Anterior cingulate cortex (tissue), 58 donors: ENCODE results near the gene MPC1.
"Not testable (repeated sequence)": the region's sequence is repeated elsewhere in the genome, so short reads cannot be mapped to it uniquely, and the experiment has no call there.

ENCODE experiments used
- DNase-seq, 58 donors: peaks; one replicate each; lab custom pipeline; 2025; lab: John Stamatoyannopoulos, UW

The MPC1 gene

DNA sequence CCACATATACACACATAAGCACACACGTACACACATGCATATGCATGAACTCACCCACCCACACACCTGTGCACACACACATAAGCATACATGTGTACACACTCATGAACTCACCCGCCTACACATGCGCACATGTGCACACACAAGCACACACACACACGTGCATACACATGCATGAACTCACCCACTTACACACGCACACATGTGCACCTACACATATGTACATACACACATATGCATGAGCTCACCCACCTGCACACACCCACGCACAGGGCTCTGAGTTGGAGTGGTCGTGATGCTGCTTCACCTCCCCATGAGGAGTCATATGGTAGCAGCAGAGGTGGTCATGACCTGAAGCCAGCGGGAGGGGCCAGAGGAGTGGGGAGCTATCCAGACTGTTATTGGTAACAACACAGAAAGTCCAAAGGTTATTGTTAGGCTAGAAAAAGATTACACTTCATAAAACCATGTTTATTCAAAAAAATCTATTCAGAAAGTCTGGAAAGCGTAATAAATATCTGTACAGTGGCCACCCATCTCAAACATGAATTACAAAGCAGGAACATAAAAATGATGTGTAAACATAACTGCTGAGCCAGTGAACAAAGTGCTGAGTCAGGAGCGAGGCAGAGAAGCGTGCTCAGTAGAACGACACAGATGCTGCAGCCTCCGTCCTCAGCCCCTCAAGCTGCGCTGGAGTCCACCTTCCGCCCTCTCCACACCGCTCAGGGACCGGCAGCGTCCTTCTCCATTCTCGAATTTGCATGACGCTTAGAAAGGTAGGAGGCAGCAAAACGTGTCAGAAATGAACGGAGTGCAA, 26.4 kb upstream of the MPC1 start:
- no peak for DNase-seq

DNA sequence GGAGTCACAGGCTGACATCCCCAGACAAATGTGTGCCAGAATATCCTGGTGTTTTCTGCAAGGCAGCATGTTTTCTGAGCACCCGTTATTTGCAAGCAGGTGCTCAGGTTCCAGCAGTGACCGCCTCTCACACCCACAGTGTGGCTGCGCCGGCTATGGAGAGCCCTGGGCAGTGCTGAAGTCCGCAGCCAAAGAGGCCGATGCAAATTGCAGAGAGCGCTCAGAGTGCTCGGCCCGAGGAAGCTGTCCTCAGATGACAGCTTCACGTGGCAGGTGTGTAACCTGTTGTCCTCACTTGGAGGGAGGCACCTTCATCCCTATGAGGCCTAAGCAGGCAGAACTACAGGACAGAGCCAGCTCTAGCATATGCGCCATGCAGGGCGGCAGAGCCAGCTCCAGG, 23.5 kb upstream of the MPC1 start:
- DNase-seq = no peak

DNA sequence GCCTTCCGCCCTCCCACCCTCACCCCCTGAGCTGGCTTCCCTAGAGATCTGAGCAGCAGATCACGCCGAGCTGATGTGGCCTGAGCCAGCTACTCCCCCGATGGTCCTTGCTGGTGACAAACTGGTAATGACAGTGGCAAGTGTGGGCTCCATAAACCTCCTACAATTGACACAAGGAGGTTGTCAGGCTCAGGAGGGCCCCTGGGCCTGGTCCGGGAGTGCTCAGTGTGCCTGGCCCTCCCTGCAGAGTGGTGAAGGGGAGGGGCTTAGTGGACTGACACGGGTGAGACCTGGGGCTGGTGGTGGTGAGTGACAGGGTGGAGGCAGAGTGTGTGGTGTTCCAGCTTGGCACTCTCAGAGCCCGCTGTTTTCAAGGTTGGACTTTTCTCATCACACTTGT, 22.6 kb upstream of the MPC1 start:
- DNase-seq = no peak

DNA sequence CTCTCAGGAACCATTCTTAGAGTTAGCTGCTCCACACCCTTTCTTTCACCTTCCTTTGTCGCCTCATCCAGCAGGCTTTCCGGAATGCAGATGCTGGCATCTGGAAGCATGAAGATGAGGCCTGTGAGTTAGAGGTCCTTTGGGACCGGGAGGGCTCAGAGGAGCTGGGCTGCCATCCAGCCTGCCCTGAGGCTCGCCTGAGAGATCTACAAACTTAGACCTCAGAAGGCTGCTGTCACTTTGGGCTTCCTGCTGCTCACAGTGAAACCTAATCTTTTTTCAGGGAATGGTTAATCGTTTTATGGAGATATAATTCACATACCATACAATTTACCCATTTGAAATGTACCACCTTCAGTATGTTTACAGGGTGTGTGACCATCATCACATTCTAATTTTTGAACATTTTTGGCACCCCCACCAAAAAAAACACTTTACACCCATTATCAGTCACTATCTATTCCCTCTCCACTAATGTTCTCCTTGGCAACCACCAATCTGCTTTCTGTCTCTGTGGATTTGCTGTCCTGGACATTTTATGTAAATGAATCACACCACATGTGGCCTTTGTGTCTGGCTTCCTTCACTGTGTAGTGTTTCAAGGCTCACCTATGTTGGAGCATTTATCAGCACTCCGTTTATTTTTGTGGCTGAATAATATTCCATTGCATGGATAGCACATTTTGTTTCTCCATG, 20.0 kb upstream of the MPC1 start:
- no peak for DNase-seq

- peak in 49 of 58 donors; percentile 10 to 79 (median 54) for DNase-seq
Observed at GRCh38 chr6:166400649-166401250, 18.0 kb upstream of the MPC1 start.

- no peak for DNase-seq
Observed at GRCh38 chr6:166400181-166400580, 17.4 kb upstream of the MPC1 start.

DNA sequence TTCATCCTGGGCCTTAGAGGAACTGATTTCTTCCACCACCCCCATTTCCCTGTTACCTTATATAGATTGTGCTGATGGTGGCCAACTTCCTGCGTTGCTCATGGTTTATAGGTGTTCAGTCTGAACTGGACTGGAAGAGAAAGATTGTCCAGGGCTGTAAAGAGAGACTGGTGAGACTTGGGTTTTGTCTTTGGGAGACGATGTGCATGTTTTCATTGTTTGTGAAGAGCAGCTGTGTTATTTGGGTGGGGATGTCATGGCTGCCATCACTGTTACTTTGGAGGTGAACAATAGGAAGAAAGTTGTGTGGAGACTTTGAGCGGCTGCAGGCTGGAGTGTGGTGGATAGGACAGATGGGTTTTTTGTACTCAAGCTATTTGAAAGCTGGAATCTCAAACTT, 15.6 kb upstream of the MPC1 start:
- DNase-seq = no peak

- DNase-seq = no peak
Observed at GRCh38 chr6:166397849-166398248, 15.1 kb upstream of the MPC1 start.

- DNase-seq = no peak
Observed at GRCh38 chr6:166395778-166396177, 13.0 kb upstream of the MPC1 start.

- DNase-seq = no peak
Observed at GRCh38 chr6:166395351-166395750, 12.6 kb upstream of the MPC1 start.

- DNase-seq = no peak
Observed at GRCh38 chr6:166394036-166394892, 11.5 kb upstream of the MPC1 start.

- DNase-seq = no peak
Observed at GRCh38 chr6:166393535-166393823, 10.7 kb upstream of the MPC1 start.

DNA sequence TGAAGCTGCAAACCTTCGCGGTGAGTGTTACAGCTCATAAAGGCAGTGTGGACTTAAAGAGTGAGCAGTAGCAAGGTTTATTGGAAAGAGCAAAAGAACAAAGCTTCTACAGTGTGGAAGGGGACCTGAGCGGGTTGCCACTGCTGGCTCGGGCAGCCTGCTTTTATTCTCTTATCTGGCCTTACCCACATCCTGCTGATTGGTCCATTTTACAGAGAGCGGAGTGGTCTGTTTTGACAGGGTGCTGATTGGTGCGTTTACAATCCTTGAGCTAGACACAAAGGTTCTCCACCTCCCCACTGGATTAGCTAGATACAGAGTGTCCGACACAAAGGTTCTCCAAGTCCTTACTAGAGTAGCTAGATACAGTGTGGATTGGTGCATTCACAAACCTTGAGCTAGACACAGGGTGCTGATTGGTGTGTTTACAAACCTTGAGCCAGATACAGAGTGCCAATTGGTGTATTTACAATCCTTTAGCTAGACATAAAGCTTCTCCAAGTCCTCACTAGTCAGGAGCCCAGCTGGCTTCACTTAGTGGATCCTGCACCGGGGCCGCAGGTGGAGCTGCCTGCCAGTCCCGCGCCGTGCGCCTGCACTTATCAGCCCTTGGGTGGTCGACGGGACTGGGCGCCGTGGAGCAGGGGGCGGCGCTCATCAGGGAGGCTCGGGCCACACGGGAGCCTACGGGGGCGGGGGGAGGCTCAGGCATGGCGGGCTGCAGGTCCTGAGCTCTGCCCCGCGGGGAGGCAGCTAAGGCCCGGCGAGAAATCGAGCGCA, 10.2 kb upstream of the MPC1 start:
- not testable (repeated sequence) for DNase-seq

DNA sequence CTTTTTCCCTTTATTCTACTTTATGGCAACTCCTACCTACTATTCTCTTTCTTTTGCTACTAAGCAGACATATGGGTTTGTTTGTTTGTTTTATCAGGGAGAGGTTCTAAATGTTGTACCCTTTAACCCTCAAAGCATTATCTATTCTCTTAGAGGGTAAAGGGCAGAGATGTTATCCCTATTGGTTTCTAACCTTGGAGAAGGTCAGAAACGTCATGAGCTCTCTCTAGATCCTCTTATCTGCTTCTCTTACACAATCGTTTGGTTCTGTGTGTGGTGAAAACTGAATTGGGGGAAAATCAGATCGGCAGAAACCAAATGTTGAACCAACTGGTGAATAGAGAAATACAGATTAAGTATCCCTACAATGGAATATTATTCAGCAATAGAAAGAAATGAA, 6.4 kb upstream of the MPC1 start:
- no peak for DNase-seq

DNA sequence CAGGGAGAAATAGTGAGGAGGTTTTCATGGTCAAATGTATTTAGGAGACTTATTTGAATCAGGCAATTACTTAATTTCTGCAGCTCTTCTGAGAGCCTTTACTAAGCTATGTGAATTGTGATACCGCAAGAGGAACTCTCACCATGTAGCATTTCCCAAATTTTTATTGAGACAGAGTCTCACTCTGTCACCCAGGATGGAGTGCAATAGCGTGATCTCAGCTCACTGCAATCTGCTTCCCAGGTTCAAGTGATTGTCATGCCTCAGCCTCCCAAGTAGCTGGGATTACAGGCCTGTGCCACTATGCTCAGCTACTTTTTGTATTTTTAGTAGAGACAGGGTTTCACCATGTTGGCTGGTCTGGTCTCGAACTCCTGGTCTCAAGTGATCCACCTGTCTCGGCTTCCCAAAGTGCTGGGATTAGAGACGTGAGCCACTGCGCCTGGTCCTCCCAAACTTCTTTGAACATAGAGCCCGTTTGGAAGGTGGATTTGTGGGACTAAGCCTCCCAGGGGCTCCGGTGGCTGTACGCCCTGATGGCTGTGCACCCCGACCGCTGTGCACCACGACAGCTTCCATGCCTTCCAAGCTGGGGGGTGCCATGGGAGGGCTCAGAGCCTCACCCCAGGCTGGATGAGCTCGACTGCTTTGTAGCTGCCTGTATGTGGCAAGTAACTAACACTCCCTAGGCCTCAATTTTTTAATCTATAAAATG, 5.7 kb upstream of the MPC1 start:
- DNase-seq = no peak

DNA sequence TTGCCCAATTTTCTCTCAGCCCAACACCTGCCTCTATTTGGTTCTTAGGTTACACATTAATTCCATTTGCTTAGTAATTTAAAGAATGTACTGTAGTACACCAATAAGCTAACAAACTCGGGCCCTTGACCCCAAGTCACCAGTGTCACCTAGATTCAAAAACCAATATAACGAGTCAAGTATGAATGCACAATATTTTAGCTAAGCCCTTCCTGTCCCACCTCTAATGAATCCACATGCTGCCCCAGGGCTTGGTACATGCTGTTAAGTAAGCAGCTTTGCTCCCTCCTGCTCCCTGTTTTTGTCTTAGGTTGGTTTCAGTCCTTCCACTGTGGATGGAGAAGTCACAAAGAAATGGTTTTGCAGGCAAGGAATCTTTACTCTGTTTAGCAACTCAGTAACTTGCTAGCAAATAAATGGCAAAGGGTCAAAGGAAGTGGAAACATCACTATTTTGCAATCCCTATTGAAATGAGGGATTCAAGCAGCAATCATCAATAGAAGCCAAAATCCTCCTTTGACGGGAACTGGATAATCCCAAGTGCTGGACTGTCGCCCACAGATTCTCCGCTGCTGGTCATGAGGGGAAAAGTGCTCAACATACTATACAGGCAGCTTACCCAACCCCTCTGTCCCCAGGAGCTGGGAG, 5.0 kb upstream of the MPC1 start:
- DNase-seq = no peak

DNA sequence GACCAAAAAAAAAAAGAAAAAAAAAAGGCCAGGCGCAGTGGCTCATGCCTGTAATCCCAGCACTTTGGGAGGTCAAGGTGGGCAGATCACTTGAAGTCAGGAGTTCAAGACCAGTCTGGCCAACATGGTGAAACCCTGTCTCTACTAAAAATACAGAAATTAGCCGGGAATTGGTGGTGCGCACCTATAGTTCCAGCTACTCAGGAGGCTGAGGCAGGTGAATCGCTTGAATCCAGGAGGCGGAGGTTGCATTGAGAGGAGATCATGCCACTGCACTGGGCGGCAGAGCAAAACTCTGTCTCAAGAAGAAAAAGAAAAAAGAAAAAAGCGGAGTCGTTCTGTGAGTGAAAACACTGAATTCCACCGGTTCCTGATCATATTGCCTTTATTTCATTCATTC, 4.4 kb upstream of the MPC1 start:
- not testable (repeated sequence) for DNase-seq

DNA sequence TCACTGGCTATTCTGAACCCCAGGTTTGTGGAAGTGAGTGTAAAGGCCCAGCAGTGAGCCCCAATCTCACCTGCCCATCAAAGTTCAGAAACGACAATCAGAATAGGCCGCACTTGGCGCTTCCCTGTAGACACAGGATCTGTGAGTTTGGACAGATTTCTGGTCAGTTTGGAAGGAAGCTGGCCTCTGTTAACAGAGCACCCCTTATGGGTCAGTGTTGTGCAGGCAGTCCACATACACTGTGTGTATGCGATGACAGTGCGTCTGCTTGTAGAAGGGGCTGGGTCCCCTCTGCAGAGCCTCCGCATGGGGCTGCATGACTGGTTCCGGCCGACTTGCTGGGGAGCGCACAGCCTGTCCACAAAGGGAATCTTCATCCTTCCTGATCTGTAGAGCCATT, 3.4 kb upstream of the MPC1 start:
- DNase-seq = no peak

DNA sequence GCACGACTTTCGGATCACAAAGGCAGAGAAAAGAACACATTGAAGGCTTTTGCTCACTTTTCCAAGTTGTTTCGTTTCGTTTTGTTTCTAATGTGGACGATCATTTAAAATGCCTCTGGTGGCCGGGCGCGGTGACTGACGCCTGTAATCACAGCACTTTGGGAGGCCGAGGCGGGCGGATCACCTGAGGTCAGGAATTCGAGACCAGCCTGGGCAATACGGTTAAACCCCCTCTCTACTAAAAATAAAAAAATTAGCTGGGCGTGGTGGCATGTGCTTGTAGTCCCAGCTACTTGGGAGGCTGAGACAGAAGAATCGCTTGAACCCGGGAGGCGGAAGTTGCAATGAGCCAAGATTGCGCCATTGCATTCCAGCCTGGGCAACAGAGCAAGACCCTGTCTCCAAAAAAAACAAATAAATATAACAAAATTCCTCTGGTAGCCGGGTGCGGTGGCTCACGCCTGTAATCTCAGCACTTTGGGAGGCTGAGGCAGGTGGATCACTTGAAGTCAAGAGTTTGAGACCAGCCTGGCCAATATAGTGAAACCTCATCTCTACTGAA, 1.1 kb upstream of the MPC1 start:
- DNase-seq = peak in 2 of 58 donors; percentile 42
